ENCODE measurements around the gene SDR42E2.
"Not testable (repeated sequence)": the region's sequence is repeated elsewhere in the genome, so short reads cannot be mapped to it uniquely, and the experiment has no call there.

The SDR42E2 gene

DNA sequence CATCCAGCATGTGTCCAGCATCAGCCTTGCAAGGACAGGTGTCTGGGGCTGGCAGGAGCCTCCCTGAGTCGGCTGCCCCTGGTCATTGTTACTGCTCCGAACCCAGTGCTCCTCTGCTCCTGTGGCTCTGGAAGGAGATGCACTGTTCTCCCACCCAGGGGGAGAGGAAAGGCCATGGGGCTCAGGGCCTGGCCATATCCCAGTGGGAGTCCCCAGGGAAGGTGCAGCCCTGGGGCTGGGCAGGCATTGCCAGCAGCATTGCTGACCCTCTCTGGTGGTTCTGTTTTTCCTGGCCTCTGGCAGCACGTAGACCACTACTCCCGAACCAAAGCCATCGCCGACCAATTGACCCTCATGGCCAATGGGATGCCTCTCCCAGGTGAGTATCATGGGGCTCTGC is 9.6 kb downstream of the SDR42E2 start:
- H3K4me3 ChIP-seq (ENCODE audit: low read depth, low read length): no peak overlapping the region
- TF ChIP-seq, protein P1, sequence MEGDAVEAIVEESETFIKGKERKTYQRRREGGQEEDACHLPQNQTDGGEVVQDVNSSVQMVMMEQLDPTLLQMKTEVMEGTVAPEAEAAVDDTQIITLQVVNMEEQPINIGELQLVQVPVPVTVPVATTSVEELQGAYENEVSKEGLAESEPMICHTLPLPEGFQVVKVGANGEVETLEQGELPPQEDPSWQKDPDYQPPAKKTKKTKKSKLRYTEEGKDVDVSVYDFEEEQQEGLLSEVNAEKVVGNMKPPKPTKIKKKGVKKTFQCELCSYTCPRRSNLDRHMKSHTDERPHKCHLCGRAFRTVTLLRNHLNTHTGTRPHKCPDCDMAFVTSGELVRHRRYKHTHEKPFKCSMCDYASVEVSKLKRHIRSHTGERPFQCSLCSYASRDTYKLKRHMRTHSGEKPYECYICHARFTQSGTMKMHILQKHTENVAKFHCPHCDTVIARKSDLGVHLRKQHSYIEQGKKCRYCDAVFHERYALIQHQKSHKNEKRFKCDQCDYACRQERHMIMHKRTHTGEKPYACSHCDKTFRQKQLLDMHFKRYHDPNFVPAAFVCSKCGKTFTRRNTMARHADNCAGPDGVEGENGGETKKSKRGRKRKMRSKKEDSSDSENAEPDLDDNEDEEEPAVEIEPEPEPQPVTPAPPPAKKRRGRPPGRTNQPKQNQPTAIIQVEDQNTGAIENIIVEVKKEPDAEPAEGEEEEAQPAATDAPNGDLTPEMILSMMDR (IDR thresholded peaks at IDR 0.05; ENCODE audit: low read depth, low read length, missing control alignments): no peak
- DNase-seq (ENCODE audit: low read depth): no peak
- in situ Hi-C loops (cut with HindIII; ENCODE audit: low sequenced_read_pairs): no loop called here

GRCh38 chr16:22172642-22173041 is 10.3 kb downstream of the SDR42E2 start:
- DNase-seq (ENCODE audit: low read depth); in situ Hi-C loops (cut with HindIII; ENCODE audit: low sequenced_read_pairs); H3K4me3 ChIP-seq (ENCODE audit: low read depth, low read length): not testable (repeated sequence)

GRCh38 chr16:22174642-22175041 is 12.3 kb downstream of the SDR42E2 start:
- no peak overlapping the region for H3K4me3 ChIP-seq (ENCODE audit: low read depth, low read length)
- in situ Hi-C loops (cut with HindIII; ENCODE audit: low sequenced_read_pairs): loop anchor here (25.0 kb wide), 1 partner anchor 87 kb away; the partner anchor contains the start of gene VWA3A
- TF ChIP-seq, protein P1 (IDR thresholded peaks at IDR 0.05; ENCODE audit: low read depth, low read length, missing control alignments): no peak
- DNase-seq (ENCODE audit: low read depth): no peak

DNA sequence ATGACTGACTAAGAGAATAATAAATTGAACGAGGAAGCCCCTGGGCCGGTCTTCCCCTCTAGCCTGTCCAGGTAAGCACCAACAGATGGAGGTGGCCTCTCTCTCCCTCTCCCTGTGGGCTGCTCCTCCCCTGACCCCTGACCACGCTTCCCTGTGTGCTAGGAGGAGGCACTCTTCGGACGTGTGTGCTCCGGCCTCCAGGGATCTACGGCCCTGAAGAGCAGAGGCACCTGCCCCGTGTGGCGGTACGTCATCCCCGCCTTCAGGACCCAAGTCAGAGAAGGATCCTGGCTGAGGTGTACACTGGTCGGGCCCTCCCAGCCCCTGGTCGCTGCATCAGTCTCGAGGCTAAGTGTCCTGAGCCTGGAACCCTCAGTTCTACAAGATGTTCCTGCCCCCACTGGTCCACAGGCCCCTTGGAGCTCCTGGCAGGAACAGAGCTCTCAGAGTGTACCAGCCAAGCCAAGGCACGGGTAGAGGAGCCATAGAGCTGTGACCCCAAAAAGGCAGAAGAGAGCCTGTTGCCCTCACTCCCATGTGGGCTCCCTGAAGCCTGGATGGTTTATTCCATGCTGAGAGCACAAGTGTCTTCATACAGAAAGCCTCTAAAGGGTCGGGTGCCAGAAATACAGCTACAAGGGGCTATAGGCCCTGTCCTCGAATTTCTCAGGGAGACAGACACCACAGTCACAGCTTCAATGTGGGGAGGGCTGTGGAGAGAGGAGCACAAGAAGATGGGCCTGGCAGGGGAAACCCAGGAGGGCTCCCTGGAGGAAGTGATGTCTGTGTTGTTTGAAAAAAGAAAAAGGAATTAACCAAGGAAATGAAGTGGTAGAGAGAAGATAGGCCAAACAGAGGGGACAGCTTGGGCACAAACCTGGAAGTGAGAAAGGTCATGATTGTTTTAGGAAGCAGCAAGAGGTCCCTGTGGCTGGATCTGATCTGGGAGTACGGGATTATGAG is 15.9 kb downstream of the SDR42E2 start:
- no peak for DNase-seq (ENCODE audit: low read depth)
- TF ChIP-seq, protein P1 (IDR thresholded peaks at IDR 0.05; ENCODE audit: low read depth, low read length, missing control alignments): no peak
- in situ Hi-C loops (cut with HindIII; ENCODE audit: low sequenced_read_pairs): loop anchor here (25.0 kb wide), 1 partner anchor 91 kb away; the partner anchor contains the start of gene VWA3A
- no peak overlapping the region for H3K4me3 ChIP-seq (ENCODE audit: low read depth, low read length)

DNA sequence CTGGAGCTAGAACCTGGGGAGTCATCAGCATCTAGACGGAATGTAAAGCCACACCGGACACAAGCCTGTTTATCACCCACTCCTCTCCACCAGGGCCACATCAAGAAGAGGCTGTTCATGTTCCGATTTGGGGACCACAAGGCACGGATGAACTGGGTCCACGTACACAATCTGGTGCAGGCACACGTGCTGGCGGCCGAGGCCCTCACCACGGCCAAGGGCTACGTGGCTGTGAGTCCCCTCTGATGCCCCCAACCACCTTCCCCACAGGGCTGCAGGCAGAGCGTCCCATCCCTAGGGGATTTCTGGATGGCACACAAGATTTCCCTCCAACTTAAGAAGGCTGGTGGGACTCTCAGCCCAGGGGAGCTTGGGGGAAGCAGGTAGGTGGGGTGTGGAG is 19.1 kb downstream of the SDR42E2 start:
- no peak overlapping the region for H3K4me3 ChIP-seq (ENCODE audit: low read depth, low read length)
- TF ChIP-seq, protein P1 (IDR thresholded peaks at IDR 0.05; ENCODE audit: low read depth, low read length, missing control alignments): no peak
- in situ Hi-C loops (cut with HindIII; ENCODE audit: low sequenced_read_pairs): loop anchor here (25.0 kb wide), 1 partner anchor 94 kb away; the partner anchor contains the start of gene VWA3A
- DNase-seq (ENCODE audit: low read depth): no peak

DNA sequence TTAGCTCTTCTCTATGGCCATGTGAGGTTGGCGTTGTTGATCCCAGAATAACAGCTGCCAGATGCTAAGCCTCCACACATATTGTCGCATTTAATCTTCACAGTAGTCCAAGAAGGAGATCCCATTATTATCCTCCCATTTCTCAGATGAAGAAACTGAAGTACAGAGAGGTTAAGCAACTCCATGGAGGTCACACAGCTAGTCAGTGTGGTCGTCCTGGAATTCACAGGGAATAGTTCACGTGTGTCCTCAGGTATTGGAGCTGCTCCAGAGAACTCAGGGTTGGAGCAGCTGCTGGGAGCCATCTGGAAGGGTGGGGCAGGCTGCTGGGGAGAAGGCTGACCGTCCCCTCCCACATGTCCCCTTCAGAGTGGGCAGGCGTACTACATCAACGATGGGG is 19.5 kb downstream of the SDR42E2 start:
- no peak for DNase-seq (ENCODE audit: low read depth)
- TF ChIP-seq, protein P1 (IDR thresholded peaks at IDR 0.05; ENCODE audit: low read depth, low read length, missing control alignments): no peak
- in situ Hi-C loops (cut with HindIII; ENCODE audit: low sequenced_read_pairs): loop anchor here (25.0 kb wide), 1 partner anchor 95 kb away; the partner anchor contains the start of gene VWA3A
- no peak overlapping the region for H3K4me3 ChIP-seq (ENCODE audit: low read depth, low read length)

- in situ Hi-C loops (cut with HindIII; ENCODE audit: low sequenced_read_pairs): loop anchor here (25.0 kb wide), 1 partner anchor 96 kb away; the partner anchor contains the start of gene VWA3A
- TF ChIP-seq, protein P1 (IDR thresholded peaks at IDR 0.05; ENCODE audit: low read depth, low read length, missing control alignments): no peak
- no peak overlapping the region for H3K4me3 ChIP-seq (ENCODE audit: low read depth, low read length)
- no peak for DNase-seq (ENCODE audit: low read depth)
Measured at GRCh38 chr16:22183335-22183734, 21.0 kb downstream of the SDR42E2 start.

Data from astrocyte of the cerebellum (primary cell).